NCI-H69 (cell line): ENCODE results near the gene PHC2.

ENCODE experiments used
- DNase-seq: peaks from one replicate; lab custom pipeline; 2025; lab: John Stamatoyannopoulos, UW

Gene PHC2

GRCh38 chr1:33289858-33290154 lies 141.1 kb downstream of the PHC2 start:
- no peak for DNase-seq

DNA sequence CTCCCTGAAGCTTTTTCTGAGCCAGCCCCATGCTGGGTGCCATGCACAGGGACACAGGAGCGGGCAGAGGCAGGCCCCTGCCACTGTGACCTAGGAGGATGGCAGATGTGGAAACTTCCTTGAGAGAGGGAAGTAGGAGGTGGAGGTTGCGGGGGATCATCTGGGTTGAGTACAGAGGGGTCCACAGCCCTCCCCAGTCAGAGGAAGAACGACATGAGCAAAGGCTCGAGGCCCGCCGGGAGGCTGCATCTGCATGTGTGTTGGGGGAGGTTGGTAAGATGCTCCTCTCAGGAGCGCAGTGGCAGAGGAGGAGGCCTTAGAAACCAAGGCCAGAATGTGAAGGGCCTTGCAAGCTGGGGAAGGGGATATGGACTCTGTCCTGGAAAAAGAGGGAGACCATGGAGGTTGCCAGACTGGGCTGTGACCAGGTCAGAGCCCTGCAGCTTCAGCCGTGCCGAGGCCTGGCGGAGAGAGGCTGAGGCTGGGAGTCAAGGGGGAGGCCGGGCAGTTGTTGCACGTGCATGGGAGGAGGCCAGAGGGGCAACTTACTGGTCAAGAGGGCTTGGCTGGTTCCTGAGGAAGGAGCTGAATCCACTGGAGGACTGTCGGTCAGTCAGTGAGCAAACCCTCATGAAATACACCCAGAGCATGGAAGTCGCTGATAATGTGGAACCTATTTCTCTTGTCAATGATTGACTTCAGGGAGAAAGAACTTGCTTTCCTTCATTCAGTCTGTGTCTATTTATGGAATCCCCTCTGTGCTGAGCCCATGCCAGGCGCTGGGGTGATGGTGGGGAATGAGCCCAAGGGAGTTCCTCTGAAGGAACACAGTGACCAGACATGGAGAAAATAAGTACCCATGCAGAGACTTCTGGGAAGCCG lies 141.7 kb downstream of the PHC2 start:
- no peak for DNase-seq

DNA sequence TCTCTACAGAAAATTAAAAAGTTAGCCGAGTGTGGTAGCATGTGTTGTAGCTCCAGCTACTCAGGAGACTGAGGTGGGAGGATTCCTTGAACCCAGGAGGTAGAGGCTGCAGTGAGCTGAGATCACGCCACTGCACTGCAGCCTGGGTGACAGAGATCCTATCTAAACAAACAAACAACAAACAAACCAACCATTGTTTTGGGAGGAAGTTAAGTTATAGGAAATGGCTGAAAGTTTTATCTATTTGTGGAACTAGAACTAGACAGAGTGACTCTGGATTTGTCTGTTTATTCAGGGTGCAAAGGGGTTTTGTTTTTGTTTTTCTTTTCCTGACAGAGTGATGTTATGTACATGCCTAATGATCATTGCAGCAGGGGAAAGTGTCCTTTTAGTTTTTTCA lies 143.6 kb downstream of the PHC2 start:
- DNase-seq, result no peak

GRCh38 chr1:33286451-33287185 lies 144.3 kb downstream of the PHC2 start:
- DNase-seq, result no peak

GRCh38 chr1:33284049-33284448 lies 146.8 kb downstream of the PHC2 start:
- no peak for DNase-seq

DNA sequence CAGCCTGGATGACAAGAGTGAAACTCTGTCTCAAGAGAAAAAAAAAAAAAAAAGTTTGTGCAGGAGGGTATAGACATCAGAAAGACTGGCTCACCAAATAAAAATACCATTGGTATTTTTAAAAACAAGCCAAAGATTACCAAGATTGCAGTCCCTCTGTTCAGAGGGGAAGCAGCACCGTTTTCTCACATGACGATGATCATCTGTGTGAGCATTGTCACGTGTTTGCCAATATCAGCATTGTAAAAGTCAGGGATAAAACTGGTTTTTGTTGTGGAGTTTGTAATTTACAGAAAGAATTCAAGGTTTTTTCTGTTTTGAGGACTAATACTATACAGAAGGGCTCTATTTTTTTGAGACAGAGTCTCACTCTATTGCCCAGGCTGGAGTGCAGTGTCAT lies 148.1 kb downstream of the PHC2 start:
- no peak for DNase-seq

DNA sequence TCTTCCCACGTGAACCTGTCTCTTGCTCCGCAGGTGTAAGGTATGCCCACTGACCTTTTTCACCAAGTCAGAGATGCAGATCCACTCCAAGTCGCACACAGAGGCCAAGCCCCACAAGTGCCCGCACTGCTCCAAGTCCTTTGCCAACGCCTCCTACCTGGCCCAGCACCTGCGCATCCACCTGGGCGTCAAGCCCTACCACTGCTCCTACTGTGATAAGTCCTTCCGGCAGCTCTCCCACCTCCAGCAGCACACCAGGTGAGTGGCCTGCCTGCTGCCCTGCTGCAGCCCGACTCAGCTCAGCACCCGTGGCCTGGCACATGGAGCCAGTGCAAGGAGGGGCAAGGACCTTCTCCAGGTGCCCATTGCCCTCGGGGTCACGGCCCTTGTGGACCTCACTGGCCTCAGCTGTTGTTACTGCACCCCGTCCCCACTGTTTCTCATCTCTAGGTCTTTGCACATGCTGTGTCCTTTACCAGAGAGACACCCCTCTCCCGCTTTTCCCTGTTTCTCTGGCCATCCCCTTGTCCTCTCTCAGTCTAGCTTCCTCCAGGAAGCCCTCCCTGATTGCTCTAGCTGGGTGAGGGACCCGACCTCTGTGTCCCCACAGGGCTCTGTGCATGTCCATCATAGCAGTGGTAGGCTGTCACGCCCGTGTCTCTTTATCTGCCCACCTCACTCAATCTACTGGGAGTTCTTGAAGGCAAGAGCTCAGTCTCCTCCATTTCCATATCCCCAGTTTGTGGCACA lies 149.2 kb downstream of the PHC2 start:
- no peak for DNase-seq

GRCh38 chr1:33280091-33280661 lies 150.7 kb downstream of the PHC2 start:
- DNase-seq, result no peak

- DNase-seq, result no peak
These were observed 153.3 kb downstream of the PHC2 start for GRCh38 chr1:33277488-33278084.

DNA sequence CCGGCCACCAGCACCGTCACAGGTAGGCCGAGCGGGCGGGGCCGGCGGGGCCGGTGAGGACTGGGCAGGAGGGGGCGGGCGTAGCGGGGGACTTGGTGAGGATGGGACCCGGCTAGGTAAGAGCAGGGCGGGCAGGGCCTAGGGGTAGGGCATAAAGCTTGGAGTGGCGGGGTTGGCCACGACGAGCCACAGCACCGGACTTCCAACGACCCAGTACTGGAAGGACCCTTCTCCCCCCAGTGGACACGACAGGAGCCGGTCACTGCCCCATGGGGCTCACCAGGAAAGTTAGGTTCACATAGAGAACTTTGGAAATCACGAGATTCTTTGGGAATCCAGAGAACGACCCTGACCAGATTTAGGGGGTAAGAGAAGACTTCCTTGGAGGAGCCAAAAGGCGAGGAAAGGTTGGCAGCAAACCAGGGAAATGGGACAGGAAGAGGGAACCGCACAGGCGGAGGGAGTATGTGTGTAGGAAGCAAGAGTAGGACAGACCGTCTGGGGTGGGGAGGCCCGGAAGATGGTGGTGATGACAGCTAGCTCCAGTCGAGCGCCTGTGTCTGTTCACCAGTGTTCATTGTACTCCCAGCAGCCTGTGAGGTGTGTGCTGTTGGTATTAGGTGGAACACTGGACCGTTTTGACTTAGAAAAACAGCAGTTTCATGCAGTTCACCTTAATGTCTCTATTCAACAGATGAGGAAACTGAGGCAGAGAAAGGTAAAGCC lies 154.2 kb downstream of the PHC2 start:
- DNase-seq, result no peak

- no peak for DNase-seq
These were observed 155.0 kb downstream of the PHC2 start for GRCh38 chr1:33275706-33276572.

- no peak for DNase-seq
These were observed 155.7 kb downstream of the PHC2 start for GRCh38 chr1:33275195-33275594.

- DNase-seq, result no peak
These were observed 156.4 kb downstream of the PHC2 start for GRCh38 chr1:33274446-33274845.

DNA sequence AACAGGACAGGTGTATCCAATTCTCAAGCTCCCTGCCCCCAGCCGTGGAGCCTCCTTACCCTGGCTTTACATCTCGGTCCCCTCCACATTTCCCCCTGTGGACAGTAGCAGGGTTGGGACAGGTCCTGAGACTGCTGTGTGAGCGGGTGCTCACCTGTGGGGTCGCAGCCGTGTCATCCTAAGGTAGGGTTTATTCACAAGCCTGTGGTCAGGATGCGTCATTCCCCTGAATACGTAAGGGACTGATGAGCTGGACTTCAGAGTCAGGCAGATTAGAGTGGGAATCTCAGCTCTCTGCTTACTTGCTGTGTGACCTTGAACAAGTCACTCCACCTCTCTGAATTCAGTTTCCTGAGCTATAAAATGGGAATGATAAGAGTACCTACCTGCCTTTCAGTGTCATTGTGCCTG lies 156.9 kb downstream of the PHC2 start:
- no peak for DNase-seq
